Measurements from ENCODE around the gene NDUFA6. TPM values are rescaled to one million over a fixed set of nuclear protein-coding genes. Genes with fewer than 3 reads are reported as not detected.

NDUFA6 gene
- total RNA-seq, 1 experiment from 2014 or later: 166 TPM

DNA sequence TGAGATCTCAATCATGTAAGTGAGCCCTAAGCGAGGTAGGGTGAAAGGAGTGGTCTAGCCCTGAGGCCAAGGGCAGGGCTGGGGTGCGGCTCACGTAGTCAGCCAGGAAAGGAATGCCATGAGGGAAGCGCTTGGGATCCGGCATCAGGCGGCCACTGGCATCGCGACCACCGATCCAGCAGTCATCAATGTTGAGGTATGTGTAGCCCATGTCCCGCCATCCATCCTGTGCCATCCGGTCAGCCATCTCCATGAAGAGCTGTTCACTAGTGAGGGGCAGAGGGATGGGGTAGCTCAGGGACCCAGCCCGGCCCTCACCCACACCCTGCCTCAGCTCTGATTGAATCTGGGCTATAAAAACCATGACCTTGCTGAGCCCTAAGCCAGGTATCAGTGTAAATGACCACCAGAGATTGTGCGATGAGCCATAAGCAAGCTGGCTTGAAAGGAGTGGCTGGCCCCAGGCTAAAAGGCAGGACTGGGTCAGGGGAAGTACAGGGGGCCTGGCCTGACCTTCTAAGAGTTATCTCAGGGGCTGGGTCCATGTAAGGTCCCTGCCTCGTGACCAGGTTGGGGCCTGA, 22.8 kb downstream of the NDUFA6 start:
- DNase-seq (ENCODE audit: low spot score): no peak
- no peaks in the 10 kb centered on the region for H3K27me3 ChIP-seq (replicated peaks; ENCODE audit: insufficient read depth, low read depth, low read length, poor library complexity)
- peaks cover 7% of the 10 kb centered on the region for H3K4me1 ChIP-seq (ENCODE audit: insufficient read depth, low read length, poor library complexity, severe bottlenecking)
- intact Hi-C loops (cut with micrococcal nuclease; ENCODE audit: unreplicated experiment): no loop called here
- BruUV-seq (replicated peaks): no TSS peak
- H3K9me3 ChIP-seq (ENCODE audit: low read depth, low read length, poor library complexity, severe bottlenecking): no peaks in the 10 kb centered on the region
- CTCF ChIA-PET: no interaction called here
- no peak overlapping the region for H3K4me3 ChIP-seq (ENCODE audit: low read depth, low read length, poor library complexity, severe bottlenecking)
- peaks cover 10% of the 10 kb centered on the region for H3K36me3 ChIP-seq (ENCODE audit: insufficient read depth, low read length, poor library complexity, severe bottlenecking)
- no peak overlapping the region for H3K27ac ChIP-seq (ENCODE audit: low read depth, low read length, poor library complexity, severe bottlenecking)
- POLR2A ChIA-PET (ENCODE audit: low non-redundant PET): no interaction called here
- TF ChIP-seq EZH2 (IDR thresholded peaks at IDR 0.05; ENCODE audit: borderline replicate concordance, low read depth, low read length, poor library complexity, severe bottlenecking) (no peak), CTCF (conservative IDR thresholded peaks at IDR 0.05; ENCODE audit: low read depth, low read length) (no peak)

DNA sequence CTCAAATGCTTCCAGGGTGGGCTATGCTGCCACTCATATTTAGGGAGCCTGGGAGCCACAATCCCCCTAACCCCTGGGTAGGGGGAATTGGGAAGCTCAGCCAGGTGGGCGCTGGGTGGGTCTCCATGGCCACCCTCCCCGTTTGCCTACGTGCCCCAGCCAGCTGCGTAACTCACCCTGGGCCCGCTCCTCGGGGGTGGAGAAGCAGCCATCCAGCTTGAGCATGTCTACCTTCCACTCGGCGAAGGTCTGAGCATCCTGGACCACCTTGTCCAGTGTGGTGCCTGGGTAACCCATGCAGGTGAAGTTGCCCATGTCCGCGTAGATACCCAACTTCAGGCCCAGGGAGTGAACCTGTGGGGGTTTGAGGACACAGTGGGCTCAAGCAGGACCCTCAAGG, 23.6 kb downstream of the NDUFA6 start:
- peaks cover 10% of the 10 kb centered on the region for H3K36me3 ChIP-seq (ENCODE audit: insufficient read depth, low read length, poor library complexity, severe bottlenecking)
- H3K9me3 ChIP-seq (ENCODE audit: low read depth, low read length, poor library complexity, severe bottlenecking): no peaks in the 10 kb centered on the region
- CTCF ChIA-PET: no interaction called here
- intact Hi-C loops (cut with micrococcal nuclease; ENCODE audit: unreplicated experiment): no loop called here
- H3K4me3 ChIP-seq (ENCODE audit: low read depth, low read length, poor library complexity, severe bottlenecking): no peak overlapping the region
- no TSS peak for BruUV-seq (replicated peaks)
- no peak for DNase-seq (ENCODE audit: low spot score)
- H3K27me3 ChIP-seq (replicated peaks; ENCODE audit: insufficient read depth, low read depth, low read length, poor library complexity): no peaks in the 10 kb centered on the region
- TF ChIP-seq EZH2 (IDR thresholded peaks at IDR 0.05; ENCODE audit: borderline replicate concordance, low read depth, low read length, poor library complexity, severe bottlenecking) (no peak), CTCF (conservative IDR thresholded peaks at IDR 0.05; ENCODE audit: low read depth, low read length) (no peak)
- H3K27ac ChIP-seq (ENCODE audit: low read depth, low read length, poor library complexity, severe bottlenecking): no peak overlapping the region
- POLR2A ChIA-PET (ENCODE audit: low non-redundant PET): no interaction called here
- peaks cover 7% of the 10 kb centered on the region for H3K4me1 ChIP-seq (ENCODE audit: insufficient read depth, low read length, poor library complexity, severe bottlenecking)

- CTCF ChIA-PET: no interaction called here
These were observed 24.3 kb downstream of the NDUFA6 start for GRCh38 chr22:42066126-42066761.

More at GRCh38 chr22:42066126-42066761, 24.3 kb downstream of the NDUFA6 start:
- no TSS peak for BruUV-seq (replicated peaks)
- POLR2A ChIA-PET (ENCODE audit: low non-redundant PET): no interaction called here
- TF ChIP-seq EZH2 (IDR thresholded peaks at IDR 0.05; ENCODE audit: borderline replicate concordance, low read depth, low read length, poor library complexity, severe bottlenecking): no peak
- TF ChIP-seq CTCF (conservative IDR thresholded peaks at IDR 0.05; ENCODE audit: low read depth, low read length): no peak
- Histone ChIP-seq H3K27me3 (replicated peaks; ENCODE audit: insufficient read depth, low read depth, low read length, poor library complexity) (no peaks in the 10 kb centered on the region), H3K36me3 (ENCODE audit: insufficient read depth, low read length, poor library complexity, severe bottlenecking) (peaks cover 11% of the 10 kb centered on the region), H3K4me3 (ENCODE audit: low read depth, low read length, poor library complexity, severe bottlenecking) (no peak overlapping the region), H3K9me3 (ENCODE audit: low read depth, low read length, poor library complexity, severe bottlenecking) (no peaks in the 10 kb centered on the region), H3K27ac (ENCODE audit: low read depth, low read length, poor library complexity, severe bottlenecking) (no peak overlapping the region), H3K4me1 (ENCODE audit: insufficient read depth, low read length, poor library complexity, severe bottlenecking) (peaks cover 2% of the 10 kb centered on the region)
- intact Hi-C loops (cut with micrococcal nuclease; ENCODE audit: unreplicated experiment): no loop called here
- DNase-seq (ENCODE audit: low spot score): no peak

Data from A673 (cell line).